GM19023 (cell line): ENCODE results near the gene NKX6-2.
"Not testable (repeated sequence)": the region's sequence is repeated elsewhere in the genome, so short reads cannot be mapped to it uniquely, and the experiment has no call there.

Experiments
- ATAC-seq: cut with Tn5 transposase; IDR thresholded peaks from one replicate; pipeline ENCODE4 v1.9.1; 2021; ENCODE audit warnings: mild to moderate bottlenecking, moderate library complexity; ENCODE audit not compliant: unreplicated experiment

Gene NKX6-2

GRCh38 chr10:132783940-132784865 is 1.7 kb downstream of the NKX6-2 start:
- no peak for ATAC-seq

DNA sequence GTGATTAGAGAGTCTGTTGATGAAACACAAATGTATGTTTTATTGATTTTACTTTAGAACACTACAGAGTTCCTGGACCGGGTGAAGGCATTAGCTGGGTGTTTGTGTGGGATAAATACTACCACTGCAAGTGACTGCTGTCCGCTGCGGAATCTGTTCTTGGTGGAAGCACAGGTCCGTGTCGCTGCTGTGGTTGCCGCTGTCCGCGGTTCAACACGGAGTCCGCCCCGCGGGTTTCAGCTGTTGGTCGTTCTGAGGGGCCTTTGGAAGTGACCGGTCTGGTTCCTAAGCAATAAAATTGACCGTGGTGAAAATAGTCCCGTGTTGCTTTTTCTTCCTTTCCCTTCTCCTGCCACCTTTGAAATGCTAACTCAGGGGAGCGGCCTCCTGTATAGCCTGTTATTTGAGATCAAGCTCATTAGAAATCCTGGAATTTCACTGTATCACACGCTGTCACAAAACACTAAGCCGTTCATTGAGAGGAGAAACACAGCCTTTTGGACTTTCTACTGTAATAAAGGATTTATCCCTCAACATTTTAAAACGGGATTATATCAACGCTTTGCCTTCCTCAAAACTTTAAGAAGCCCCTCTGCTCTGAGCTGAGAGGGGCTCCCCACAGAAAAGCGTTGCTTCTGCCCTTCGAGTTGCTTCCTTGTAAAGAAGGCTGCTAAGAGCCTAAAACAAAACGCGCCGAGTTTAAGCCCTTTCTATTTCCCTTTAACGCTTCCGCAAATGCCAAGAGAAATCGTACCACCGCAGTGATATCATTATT is 2.6 kb downstream of the NKX6-2 start:
- ATAC-seq = no peak

DNA sequence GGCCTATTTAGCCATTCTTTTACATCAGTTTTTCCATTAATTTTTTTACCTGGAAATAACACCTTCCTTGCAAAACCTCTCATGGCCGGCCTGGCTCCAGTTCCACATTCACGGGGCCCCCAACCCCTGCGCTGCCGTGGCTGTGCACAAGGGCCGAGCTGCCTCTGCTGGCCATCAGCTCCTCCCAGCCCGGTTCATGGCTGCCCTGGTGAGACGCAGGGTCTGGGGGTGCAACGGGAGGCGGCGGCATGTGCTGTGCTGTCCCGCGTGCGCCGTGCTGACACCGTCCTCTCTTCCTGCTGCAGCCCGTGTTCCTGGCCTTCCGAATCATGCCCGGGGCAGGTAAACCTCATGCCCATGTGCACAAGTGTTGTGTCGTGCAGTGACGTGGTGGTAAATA is 4.4 kb downstream of the NKX6-2 start:
- no peak for ATAC-seq

- ATAC-seq = no peak
Observed at GRCh38 chr10:132780356-132780755, 5.6 kb downstream of the NKX6-2 start.

- ATAC-seq = no peak
Observed at GRCh38 chr10:132779549-132780294, 6.2 kb downstream of the NKX6-2 start.

DNA sequence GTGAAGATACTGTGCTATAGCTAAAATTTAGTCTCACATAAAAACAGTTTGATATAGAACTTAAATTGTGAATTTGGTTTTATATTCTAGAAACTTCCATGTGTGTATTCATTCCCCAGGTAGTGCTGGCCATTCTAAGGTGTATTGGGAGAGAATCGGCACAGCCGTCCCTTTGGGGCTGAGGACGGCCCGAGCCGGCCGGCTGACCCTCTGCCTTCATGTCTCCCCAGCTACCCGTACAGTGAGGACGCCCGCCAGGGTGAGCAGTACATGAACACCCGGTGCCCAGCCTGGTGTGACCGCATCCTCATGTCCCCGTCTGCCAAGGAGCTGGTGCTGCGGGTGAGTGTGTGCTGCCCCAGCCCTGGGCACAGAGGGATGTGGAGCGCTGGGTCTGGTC is 8.5 kb downstream of the NKX6-2 start:
- ATAC-seq = no peak

DNA sequence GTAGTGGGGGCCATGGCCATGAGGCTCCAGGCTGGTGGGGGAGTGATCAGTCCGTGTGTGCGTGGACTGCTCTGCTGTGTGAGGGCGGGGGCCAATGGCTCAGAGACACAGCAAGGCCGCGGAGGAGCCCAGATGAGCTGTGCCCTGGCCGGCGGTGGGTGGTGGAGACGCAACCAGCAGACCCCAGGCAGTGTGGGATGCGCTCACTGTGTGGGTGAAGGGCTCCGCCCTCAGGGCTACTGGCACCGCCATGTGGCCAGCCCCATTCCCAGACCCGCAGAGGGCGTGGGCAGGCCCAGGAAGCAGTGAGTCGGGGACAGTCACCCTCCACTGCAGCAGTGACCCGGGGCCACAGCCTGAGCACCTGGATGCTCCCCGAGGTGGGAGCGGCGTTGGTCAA is 9.1 kb downstream of the NKX6-2 start:
- no peak for ATAC-seq

GRCh38 chr10:132776186-132776585 is 9.8 kb downstream of the NKX6-2 start:
- ATAC-seq = no peak

GRCh38 chr10:132774902-132775863 is 10.8 kb downstream of the NKX6-2 start:
- ATAC-seq = no peak

- ATAC-seq = no peak
Observed at GRCh38 chr10:132774181-132774901, 11.6 kb downstream of the NKX6-2 start.

GRCh38 chr10:132772816-132773215 is 13.1 kb downstream of the NKX6-2 start:
- not testable (repeated sequence) for ATAC-seq

DNA sequence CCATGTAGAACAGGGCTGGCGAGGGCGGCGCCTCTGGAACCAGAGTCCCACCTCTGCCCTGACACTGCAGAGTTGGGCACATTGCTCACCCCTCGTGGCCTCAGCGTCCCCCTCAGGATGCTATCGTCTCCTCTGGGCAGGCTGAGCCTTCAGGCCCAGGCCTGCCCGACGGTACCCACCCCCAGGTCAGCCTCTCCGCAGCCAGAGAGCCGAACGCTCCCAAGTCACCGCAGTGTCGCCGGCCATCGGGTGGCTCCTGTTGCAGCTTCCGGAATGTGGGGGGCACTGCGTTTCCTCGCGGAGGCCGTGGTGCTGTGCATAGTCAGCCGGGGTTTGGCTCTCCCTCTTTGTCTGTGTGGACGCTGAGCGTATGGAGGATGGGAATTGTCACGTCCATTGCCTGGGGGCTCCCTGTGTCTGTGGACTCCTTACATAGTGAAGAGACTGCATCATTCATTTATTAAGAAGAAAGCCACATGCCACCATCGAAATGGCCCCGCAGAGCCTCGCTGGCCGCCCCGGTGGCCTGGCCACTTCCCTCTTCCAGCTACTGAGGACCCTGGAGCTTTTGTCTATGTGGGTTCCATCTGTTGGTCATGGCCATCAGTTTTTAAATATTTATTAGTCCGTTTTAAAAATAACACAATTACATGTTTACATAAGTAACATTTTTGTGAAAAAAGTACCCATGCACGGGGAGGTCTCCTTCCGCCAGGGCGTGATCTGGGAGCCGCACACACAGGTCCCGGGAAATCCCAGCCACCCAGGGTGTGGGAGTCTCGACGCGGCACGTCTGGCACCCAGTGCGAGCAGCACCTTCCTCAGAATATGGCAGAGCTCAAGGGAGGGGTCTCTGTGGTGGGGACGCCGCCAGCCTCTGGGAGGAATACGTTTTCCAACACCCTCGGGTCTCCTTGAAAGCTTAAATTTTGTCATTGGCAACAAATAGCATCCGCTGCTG is 15.6 kb downstream of the NKX6-2 start:
- no peak for ATAC-seq

GRCh38 chr10:132768346-132769248 is 17.4 kb downstream of the NKX6-2 start:
- no peak for ATAC-seq

- ATAC-seq = no peak
Observed at GRCh38 chr10:132766291-132766690, 19.7 kb downstream of the NKX6-2 start.

GRCh38 chr10:132765435-132765834 is 20.5 kb downstream of the NKX6-2 start:
- ATAC-seq = no peak

DNA sequence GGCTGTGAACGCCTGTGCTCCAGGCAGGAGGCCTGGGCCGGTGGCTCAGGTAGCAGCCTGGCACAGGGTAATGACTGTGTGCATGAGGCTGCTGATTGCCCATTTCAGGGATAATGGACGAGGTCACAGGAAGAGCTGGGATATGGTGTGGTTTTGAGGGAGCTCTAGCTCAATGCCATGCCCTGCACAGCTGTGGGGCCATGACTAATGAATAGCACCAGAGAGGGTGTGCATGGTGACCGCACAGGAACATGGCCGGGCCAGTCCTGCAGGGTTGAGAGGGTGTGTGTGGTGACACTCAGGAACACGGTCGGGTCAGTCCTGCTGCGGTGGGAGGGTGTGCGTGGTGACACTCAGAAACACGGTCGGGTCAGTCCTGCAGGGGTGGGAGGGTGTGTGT is 21.8 kb downstream of the NKX6-2 start:
- no peak for ATAC-seq

DNA sequence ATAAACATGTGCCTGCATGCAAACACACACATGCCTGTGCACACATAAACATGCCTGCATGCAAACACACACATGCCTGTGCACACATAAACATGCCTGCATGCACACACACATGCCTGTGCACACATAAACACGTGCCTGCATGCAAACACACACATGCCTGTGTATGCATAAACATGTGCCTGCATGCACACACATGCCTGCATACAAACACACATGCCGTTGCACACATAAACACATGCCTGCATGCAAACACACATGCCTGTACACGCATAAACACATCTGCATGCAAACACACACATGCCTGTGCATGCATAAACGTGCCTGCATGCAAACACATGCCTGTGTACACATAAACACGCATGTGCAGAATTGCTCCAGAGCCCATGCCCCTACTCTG is 22.4 kb downstream of the NKX6-2 start:
- ATAC-seq = no peak
